Natural killer cell treated with Interleukin-12 subunit alpha and Interleukin-12 subunit beta and Interleukin-15 and Interleukin-18, amount 100 ng/mL, for 72 hours (primary cell): ENCODE measurements around the gene TSPYL4. TPM values are rescaled to one million over a fixed set of nuclear protein-coding genes. Genes with fewer than 3 reads are reported as not detected.

Experiments used
- ATAC-seq, 2 donors: fragments of 150-1000 bp; cut with Tn5 transposase in 1 of 2; sonication (Bioruptor Pico), chemical (Tn5 transposase) in 1 of 2; 2 replicates each; pipeline ENCODE4 v1.10.0; 2021
- DNase-seq: peaks from one replicate; pipeline ENCODE4 v3.0.0; 2022; ENCODE audit warnings: low spot score
- H3K27ac Mint-ChIP-seq, 2 donors: 1 replicate in 1 of 2; 2 replicates in 1 of 2; pipeline ENCODE4 v1.8.0; 2022; ENCODE audit warnings: mixed read lengths in 2 of 2, mild to moderate bottlenecking in 1 of 2, moderate library complexity in 1 of 2
- H3K27me3 Mint-ChIP-seq, 2 donors: 1 replicate in 1 of 2; 2 replicates in 1 of 2; pipeline ENCODE4 v1.8.0; 2022; ENCODE audit warnings: mixed read lengths in 2 of 2
- H3K36me3 Mint-ChIP-seq: one replicate; pipeline ENCODE4 v1.8.0; 2022; ENCODE audit warnings: mixed read lengths
- H3K4me1 Mint-ChIP-seq, 2 donors: 1 replicate in 1 of 2; 2 replicates in 1 of 2; pipeline ENCODE4 v1.8.0; 2022; ENCODE audit warnings: low read depth in 2 of 2, mixed read lengths in 2 of 2, mild to moderate bottlenecking in 1 of 2
- H3K4me3 Mint-ChIP-seq: one replicate; pipeline ENCODE4 v1.8.0; 2022; ENCODE audit warnings: mixed read lengths
- H3K9me3 Mint-ChIP-seq: 2 replicates; pipeline ENCODE4 v1.8.0; 2022; ENCODE audit warnings: mixed read lengths
- total RNA-seq, 2 donors: library from RNA; stranded (reverse); gene quantifications; one replicate each; pipeline ENCODE4 v1.2.3, GENCODE V29; 2022

TSPYL4 gene
- total RNA-seq, 2 donors from 2014 or later = 14.3 to 16.6 TPM

- Mint-ChIP-seq H3K27me3 (no peaks in the 10 kb centered on the region), H3K4me1 (no peaks in the 10 kb centered on the region), H3K9me3 (no peaks in the 10 kb centered on the region), H3K27ac (no peak overlapping the region), H3K4me3 (no peak overlapping the region), H3K36me3 (no peaks in the 10 kb centered on the region)
- ATAC-seq (no peak), DNase-seq (no peak)
These were observed 19.2 kb downstream of the TSPYL4 start for GRCh38 chr6:116234689-116235088.

- H3K36me3 Mint-ChIP-seq = no peaks in the 10 kb centered on the region
- H3K27ac Mint-ChIP-seq = no peak overlapping the region
- DNase-seq (no peak), ATAC-seq (no peak)
- no peaks in the 10 kb centered on the region for H3K9me3 Mint-ChIP-seq
- peaks cover 0 to 3% of the 10 kb centered on the region in 2 donors for H3K4me1 Mint-ChIP-seq
- H3K27me3 Mint-ChIP-seq = no peaks in the 10 kb centered on the region
- H3K4me3 Mint-ChIP-seq = no peak overlapping the region
These were observed 24.5 kb downstream of the TSPYL4 start for GRCh38 chr6:116229287-116229913.

- Mint-ChIP-seq H3K4me1 (peaks cover 0 to 6% of the 10 kb centered on the region in 2 donors), H3K4me3 (no peak overlapping the region), H3K36me3 (no peaks in the 10 kb centered on the region), H3K27me3 (no peaks in the 10 kb centered on the region), H3K9me3 (no peaks in the 10 kb centered on the region), H3K27ac (no peak overlapping the region)
- no peak for ATAC-seq
- DNase-seq = no peak
These were observed 30.5 kb downstream of the TSPYL4 start for GRCh38 chr6:116223355-116223754.

GRCh38 chr6:116221911-116222310 lies 32.0 kb downstream of the TSPYL4 start:
- Mint-ChIP-seq H3K9me3 (no peaks in the 10 kb centered on the region), H3K36me3 (no peaks in the 10 kb centered on the region), H3K27me3 (no peaks in the 10 kb centered on the region), H3K4me3 (no peak overlapping the region), H3K27ac (no peak overlapping the region), H3K4me1 (peaks cover 0 to 9% of the 10 kb centered on the region in 2 donors)
- no peak for ATAC-seq
- no peak for DNase-seq

- Mint-ChIP-seq H3K4me1 (peaks cover 0 to 10% of the 10 kb centered on the region in 2 donors), H3K9me3 (no peaks in the 10 kb centered on the region), H3K4me3 (no peak overlapping the region), H3K27me3 (no peaks in the 10 kb centered on the region), H3K36me3 (no peaks in the 10 kb centered on the region), H3K27ac (no peak overlapping the region)
- no peak for DNase-seq
- no peak for ATAC-seq
These were observed 32.8 kb downstream of the TSPYL4 start for GRCh38 chr6:116221067-116221466.

GRCh38 chr6:116218866-116219265 lies 35.0 kb downstream of the TSPYL4 start:
- DNase-seq (no peak), ATAC-seq (no peak)
- Mint-ChIP-seq H3K4me1 (peaks cover 0 to 8% of the 10 kb centered on the region in 2 donors), H3K27me3 (no peaks in the 10 kb centered on the region), H3K9me3 (no peaks in the 10 kb centered on the region), H3K4me3 (no peak overlapping the region), H3K36me3 (no peaks in the 10 kb centered on the region), H3K27ac (no peak overlapping the region)

- Mint-ChIP-seq H3K9me3 (no peaks in the 10 kb centered on the region), H3K27ac (no peak overlapping the region), H3K36me3 (no peaks in the 10 kb centered on the region), H3K4me1 (peaks cover 0 to 8% of the 10 kb centered on the region in 2 donors), H3K4me3 (no peak overlapping the region), H3K27me3 (no peaks in the 10 kb centered on the region)
- ATAC-seq = no peak
- DNase-seq = no peak
These were observed 35.7 kb downstream of the TSPYL4 start for GRCh38 chr6:116218172-116218633.

- H3K27ac Mint-ChIP-seq = no peak overlapping the region
- H3K9me3 Mint-ChIP-seq = no peaks in the 10 kb centered on the region
- no peak overlapping the region for H3K4me3 Mint-ChIP-seq
- DNase-seq (no peak), ATAC-seq (no peak)
- no peaks in the 10 kb centered on the region for H3K36me3 Mint-ChIP-seq
- peaks cover 0 to 8% of the 10 kb centered on the region in 2 donors for H3K4me1 Mint-ChIP-seq
- H3K27me3 Mint-ChIP-seq = no peaks in the 10 kb centered on the region
These were observed 36.8 kb downstream of the TSPYL4 start for GRCh38 chr6:116217069-116217468.

- DNase-seq (no peak), ATAC-seq (no peak)
- Mint-ChIP-seq H3K27me3 (no peaks in the 10 kb centered on the region), H3K4me1 (peaks cover 0 to 4% of the 10 kb centered on the region in 2 donors), H3K27ac (no peak overlapping the region), H3K4me3 (no peak overlapping the region), H3K9me3 (no peaks in the 10 kb centered on the region), H3K36me3 (no peaks in the 10 kb centered on the region)
These were observed 38.5 kb downstream of the TSPYL4 start for GRCh38 chr6:116215414-116215813.

- no peaks in the 10 kb centered on the region for H3K9me3 Mint-ChIP-seq
- peaks cover 0 to 4% of the 10 kb centered on the region in 2 donors for H3K4me1 Mint-ChIP-seq
- no peak for DNase-seq
- no peak for ATAC-seq
- H3K36me3 Mint-ChIP-seq = no peaks in the 10 kb centered on the region
- no peaks in the 10 kb centered on the region for H3K27me3 Mint-ChIP-seq
- no peak overlapping the region for H3K27ac Mint-ChIP-seq
- H3K4me3 Mint-ChIP-seq = no peak overlapping the region
These were observed 39.2 kb downstream of the TSPYL4 start for GRCh38 chr6:116214681-116215080.

- H3K4me3 Mint-ChIP-seq = no peak overlapping the region
- H3K27me3 Mint-ChIP-seq = no peaks in the 10 kb centered on the region
- H3K36me3 Mint-ChIP-seq = no peaks in the 10 kb centered on the region
- peaks cover 3 to 6% of the 10 kb centered on the region in 2 donors for H3K4me1 Mint-ChIP-seq
- ATAC-seq (no peak), DNase-seq (no peak)
- H3K27ac Mint-ChIP-seq = no peak overlapping the region
- H3K9me3 Mint-ChIP-seq = no peaks in the 10 kb centered on the region
These were observed 43.0 kb downstream of the TSPYL4 start for GRCh38 chr6:116210750-116211425.

- Mint-ChIP-seq H3K27ac (no peak overlapping the region), H3K36me3 (no peaks in the 10 kb centered on the region), H3K4me1 (peaks cover 7 to 10% of the 10 kb centered on the region in 2 donors), H3K27me3 (no peaks in the 10 kb centered on the region), H3K4me3 (no peak overlapping the region), H3K9me3 (no peaks in the 10 kb centered on the region)
- ATAC-seq = no peak
- DNase-seq = no peak
These were observed 43.6 kb downstream of the TSPYL4 start for GRCh38 chr6:116210316-116210715.

GRCh38 chr6:116208056-116208785 lies 45.7 kb downstream of the TSPYL4 start:
- H3K36me3 Mint-ChIP-seq = no peaks in the 10 kb centered on the region
- ATAC-seq (no peak), DNase-seq (no peak)
- no peaks in the 10 kb centered on the region for H3K9me3 Mint-ChIP-seq
- no peaks in the 10 kb centered on the region for H3K27me3 Mint-ChIP-seq
- H3K4me3 Mint-ChIP-seq = no peak overlapping the region
- H3K4me1 Mint-ChIP-seq = peaks cover 17 to 18% of the 10 kb centered on the region in 2 donors
- H3K27ac Mint-ChIP-seq = peak overlapping the region in 1 of 2 donors; percentile 56
